Heart left ventricle (tissue), 13 donors: ENCODE data around the gene RPL27A.

Experiments used
- POLR2A ChIP-seq, 2 donors: fragments of 450-650 bp; IDR thresholded peaks; one replicate each; pipeline ENCODE4 v1.6.1; 2017; ENCODE audit warnings: antibody characterized with exemption in 2 of 2, mild to moderate bottlenecking in 2 of 2, moderate library complexity in 2 of 2
- TF ChIP-seq, protein P1 (sequence below), 12 donors: fragments of 200-600 bp; sonication (generic) in 4 of 12; IDR thresholded peaks; one replicate each; pipeline versions ENCODE4 v1.5.0 to v1.8.0; 2018 to 2022; ENCODE audit warnings: antibody characterized with exemption in 12 of 12, mild to moderate bottlenecking in 5 of 12
- donor health status: ischemic (EF 13 %, LVEDD 7.1; RV severe dilation, severe dysfunction).
- donor health status: DM: no; HTN: yes; CAD: no.
- donor health status: DM: no; HTN: no; CAD: no.
- donor health status: ischemic (EF 25% LVEDD 6.9; RV normal size, moderate dysfunction).
- donor health status: ischemic (EF 25% LVEDD 5.7; RV mildly dilated, moderate dysfunction).
- donor health status: ischemic (EF 35%, LVEDD 5.7; RV mildly dilated, moderate dysfunction).
- donor health status: nonischemic (EF 11% LVEDD 7.7; RV severe dilation, severe dysfunction).
- donor health status: DM: yes; HTN: yes; CAD: no.
- donor health status: PGD.
- donor health status: ischemic (EF 29% LVEDD 5.4; RV normal size, mild dysfunction).
- donor health status: nonischemic (EF 23%, LVEDD 6.1; RV moderate dilation, normal function).

DNA sequence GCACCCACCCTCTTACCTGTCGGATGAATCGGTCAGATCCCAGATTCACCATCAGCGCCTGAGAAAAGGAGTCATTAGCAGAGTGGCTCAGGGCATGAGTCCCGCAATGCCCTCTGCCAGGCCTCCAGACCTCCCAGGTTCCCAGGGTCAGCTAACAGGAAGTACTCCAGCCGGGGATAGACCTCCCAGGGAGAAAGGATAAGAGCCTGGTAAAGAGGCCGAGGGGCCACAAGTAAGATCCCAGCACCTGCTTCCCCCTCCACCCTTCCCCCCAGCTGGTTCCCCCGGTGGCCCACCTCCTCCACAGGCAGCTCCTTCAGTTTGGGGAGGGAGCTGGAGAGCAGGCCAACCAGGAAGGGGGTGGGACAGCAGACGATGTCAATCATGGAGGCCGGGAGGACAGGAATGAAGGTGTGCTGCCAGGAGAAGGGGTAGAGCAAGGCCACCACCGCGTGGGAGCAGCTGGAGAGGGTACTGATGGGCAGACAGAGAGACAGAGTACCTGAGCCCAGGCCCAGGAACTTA is 16.4 kb downstream of the RPL27A start:
- TF ChIP-seq, protein P1, sequence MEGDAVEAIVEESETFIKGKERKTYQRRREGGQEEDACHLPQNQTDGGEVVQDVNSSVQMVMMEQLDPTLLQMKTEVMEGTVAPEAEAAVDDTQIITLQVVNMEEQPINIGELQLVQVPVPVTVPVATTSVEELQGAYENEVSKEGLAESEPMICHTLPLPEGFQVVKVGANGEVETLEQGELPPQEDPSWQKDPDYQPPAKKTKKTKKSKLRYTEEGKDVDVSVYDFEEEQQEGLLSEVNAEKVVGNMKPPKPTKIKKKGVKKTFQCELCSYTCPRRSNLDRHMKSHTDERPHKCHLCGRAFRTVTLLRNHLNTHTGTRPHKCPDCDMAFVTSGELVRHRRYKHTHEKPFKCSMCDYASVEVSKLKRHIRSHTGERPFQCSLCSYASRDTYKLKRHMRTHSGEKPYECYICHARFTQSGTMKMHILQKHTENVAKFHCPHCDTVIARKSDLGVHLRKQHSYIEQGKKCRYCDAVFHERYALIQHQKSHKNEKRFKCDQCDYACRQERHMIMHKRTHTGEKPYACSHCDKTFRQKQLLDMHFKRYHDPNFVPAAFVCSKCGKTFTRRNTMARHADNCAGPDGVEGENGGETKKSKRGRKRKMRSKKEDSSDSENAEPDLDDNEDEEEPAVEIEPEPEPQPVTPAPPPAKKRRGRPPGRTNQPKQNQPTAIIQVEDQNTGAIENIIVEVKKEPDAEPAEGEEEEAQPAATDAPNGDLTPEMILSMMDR (IDR thresholded peaks at IDR 0.05) = no peak
- TF ChIP-seq POLR2A (IDR thresholded peaks at IDR 0.05) = no peak
